ENCODE results near the gene FDCSP. TPM values are rescaled to one million over a fixed set of nuclear protein-coding genes. Genes with fewer than 3 reads are reported as not detected.

FDCSP gene
- not detected in 2 replicates for total RNA-seq

GRCh38 chr4:70225824-70226223 lies at the start of gene FDCSP:
TSS of gene FDCSP (plus strand) at chr4:70226124. CDS start at chr4:70231195, 5,071 bp downstream.

GRCh38 chr4:70195425-70195824 lies 30.5 kb upstream of the FDCSP start, which contains the start of gene ODAM:
TSS of gene ODAM (plus strand) at chr4:70195725. CDS start at chr4:70196544, 819 bp downstream.

GRCh38 chr4:70242297-70242696 lies 16.4 kb downstream of the FDCSP start, which contains the start of gene CSN3:
TSS of gene CSN3 (plus strand) at chr4:70242597. CDS start at chr4:70244820, 2,223 bp downstream.

Other genes starting within 250 kb of the FDCSP start
- gene STATH, start 230.2 kb upstream of the FDCSP start, total RNA-seq, result not detected in 2 replicates
- not detected in 2 replicates for gene HTN3, start 197.7 kb upstream of the FDCSP start, total RNA-seq
- gene HTN1, start 175.7 kb upstream of the FDCSP start, total RNA-seq, result not detected in 2 replicates
- gene PRR27, start 71.9 kb upstream of the FDCSP start, total RNA-seq, result not detected in 2 replicates
- gene ODAM, start 30.4 kb upstream of the FDCSP start, total RNA-seq, result not detected in 2 replicates
- not detected in 2 replicates for gene CSN3, start 16.5 kb downstream of the FDCSP start, total RNA-seq
- not detected in 2 replicates for gene CABS1, start 108.9 kb downstream of the FDCSP start, total RNA-seq
- gene SMR3A, start 134.6 kb downstream of the FDCSP start, total RNA-seq, result not detected in 2 replicates
- not detected in 2 replicates for gene SMR3B, start 157.0 kb downstream of the FDCSP start, total RNA-seq
- gene OPRPN, start 171.8 kb downstream of the FDCSP start, total RNA-seq, result not detected in 2 replicates
- gene MUC7, start 246.1 kb downstream of the FDCSP start, total RNA-seq, result not detected in 2 replicates

All from dermis lymphatic vessel endothelial cell (primary cell).